HG03342 (cell line): ENCODE data around the gene TCEAL1.

Experiments used
- ATAC-seq: cut with Tn5 transposase; IDR thresholded peaks from one replicate; pipeline ENCODE4 v1.9.1; 2021; ENCODE audit warnings: mild to moderate bottlenecking, moderate library complexity; ENCODE audit not compliant: unreplicated experiment

TCEAL1 gene

GRCh38 chrX:103678199-103678993 lies 49.6 kb downstream of the TCEAL1 start:
- no peak for ATAC-seq
